ENCODE results near the gene BTBD9.

The BTBD9 gene

DNA sequence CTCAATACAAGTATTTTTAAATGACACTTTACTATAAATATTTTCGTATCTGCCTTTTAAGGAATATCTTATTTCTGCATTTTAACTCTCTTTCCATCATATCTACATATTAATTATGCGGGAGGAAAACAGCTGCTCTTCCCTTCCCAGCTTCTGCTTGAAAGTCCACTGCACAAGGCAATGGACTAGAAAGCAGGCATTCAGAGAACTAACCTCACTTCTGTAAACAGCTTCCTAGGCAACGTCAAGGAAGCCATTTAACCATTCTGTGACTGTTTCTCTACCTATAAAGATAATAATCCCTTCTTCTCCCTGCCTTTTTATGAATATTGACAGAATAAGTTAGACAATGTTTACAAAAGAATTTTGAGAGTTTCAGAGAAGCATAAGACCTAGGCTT lies 319.4 kb downstream of the BTBD9 start:
- no peak for DNase-seq (ENCODE audit: low spot score)
- Mint-ChIP-seq H3K4me1 (ENCODE audit: low read depth) (no peaks in the 10 kb centered on the region), H3K36me3 (ENCODE audit: low read depth) (no peaks in the 10 kb centered on the region), H3K27me3 (ENCODE audit: low read depth) (no peaks in the 10 kb centered on the region), H3K9me3 (no peaks in the 10 kb centered on the region), H3K27ac (no peak overlapping the region), H3K4me3 (no peak overlapping the region)

DNA sequence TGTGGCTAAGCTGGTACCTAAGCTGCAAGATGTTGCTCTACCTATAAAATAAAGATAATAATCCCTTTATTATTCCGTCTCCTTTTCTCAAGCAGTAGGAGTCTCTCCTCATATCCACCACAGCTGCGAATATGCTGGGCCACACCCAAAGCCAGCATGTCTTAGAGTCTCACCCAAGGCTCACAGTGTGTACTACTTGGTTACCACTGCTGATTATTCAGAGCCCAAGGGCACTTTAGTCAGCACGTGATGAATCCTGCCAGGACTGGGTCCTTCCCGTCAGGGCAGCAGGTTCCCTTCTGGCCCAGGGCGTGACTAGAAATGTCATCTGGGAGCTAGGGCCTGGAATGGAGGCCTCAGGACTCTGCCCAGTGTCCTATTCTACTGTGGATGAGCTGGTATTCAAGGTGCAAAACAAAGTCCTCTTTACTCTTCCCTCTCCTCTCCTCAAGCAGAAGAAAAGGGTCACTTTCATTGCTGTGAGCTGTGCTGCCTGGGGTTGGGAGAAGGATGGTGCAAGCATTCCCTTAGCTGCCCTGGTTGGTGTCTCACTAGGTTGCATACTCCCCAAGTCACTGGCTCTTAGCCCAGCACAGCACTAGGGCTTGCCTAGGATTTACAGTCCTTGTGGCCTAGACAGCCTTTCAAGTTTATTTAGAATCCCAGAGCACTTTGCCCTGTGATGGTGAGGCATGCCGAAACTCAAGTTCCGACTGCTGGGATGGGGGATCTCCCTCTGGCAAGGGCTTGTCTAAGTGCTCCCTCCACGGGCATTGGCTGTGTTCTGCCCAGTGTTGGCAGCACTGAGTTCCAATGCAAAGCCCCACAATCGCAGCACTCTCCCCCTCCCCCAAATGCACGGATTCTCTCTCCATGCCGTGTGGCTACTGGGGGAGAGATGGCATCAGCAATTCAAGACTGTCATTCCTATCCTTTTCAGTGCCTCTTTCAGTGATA lies 320.2 kb downstream of the BTBD9 start:
- no peak overlapping the region for H3K27ac Mint-ChIP-seq
- no peaks in the 10 kb centered on the region for H3K4me1 Mint-ChIP-seq (ENCODE audit: low read depth)
- H3K9me3 Mint-ChIP-seq = no peaks in the 10 kb centered on the region
- H3K4me3 Mint-ChIP-seq = no peak overlapping the region
- DNase-seq (ENCODE audit: low spot score) = no peak
- H3K36me3 Mint-ChIP-seq (ENCODE audit: low read depth) = no peaks in the 10 kb centered on the region
- H3K27me3 Mint-ChIP-seq (ENCODE audit: low read depth) = no peaks in the 10 kb centered on the region

GRCh38 chr6:38316099-38316868 lies 323.4 kb downstream of the BTBD9 start:
- H3K4me1 Mint-ChIP-seq (ENCODE audit: low read depth) = no peaks in the 10 kb centered on the region
- no peaks in the 10 kb centered on the region for H3K36me3 Mint-ChIP-seq (ENCODE audit: low read depth)
- DNase-seq (ENCODE audit: low spot score) = no peak
- no peaks in the 10 kb centered on the region for H3K9me3 Mint-ChIP-seq
- no peaks in the 10 kb centered on the region for H3K27me3 Mint-ChIP-seq (ENCODE audit: low read depth)
- no peak overlapping the region for H3K4me3 Mint-ChIP-seq
- H3K27ac Mint-ChIP-seq = no peak overlapping the region

- no peak overlapping the region for H3K27ac Mint-ChIP-seq
Measured at GRCh38 chr6:38311201-38311600, 328.5 kb downstream of the BTBD9 start.

GRCh38 chr6:38310061-38310460 lies 329.7 kb downstream of the BTBD9 start:
- H3K27ac Mint-ChIP-seq = no peak overlapping the region
- no peaks in the 10 kb centered on the region for H3K9me3 Mint-ChIP-seq
- H3K4me3 Mint-ChIP-seq = no peak overlapping the region
- no peaks in the 10 kb centered on the region for H3K27me3 Mint-ChIP-seq (ENCODE audit: low read depth)
- H3K36me3 Mint-ChIP-seq (ENCODE audit: low read depth) = no peaks in the 10 kb centered on the region
- H3K4me1 Mint-ChIP-seq (ENCODE audit: low read depth) = peaks cover 20% of the 10 kb centered on the region
- DNase-seq (ENCODE audit: low spot score) = no peak

More at GRCh38 chr6:38311201-38311600, 328.5 kb downstream of the BTBD9 start:
- no peak for DNase-seq (ENCODE audit: low spot score)
- Mint-ChIP-seq H3K4me3 (no peak overlapping the region), H3K27me3 (ENCODE audit: low read depth) (no peaks in the 10 kb centered on the region), H3K9me3 (no peaks in the 10 kb centered on the region), H3K4me1 (ENCODE audit: low read depth) (peaks cover 18% of the 10 kb centered on the region), H3K36me3 (ENCODE audit: low read depth) (no peaks in the 10 kb centered on the region)

DNA sequence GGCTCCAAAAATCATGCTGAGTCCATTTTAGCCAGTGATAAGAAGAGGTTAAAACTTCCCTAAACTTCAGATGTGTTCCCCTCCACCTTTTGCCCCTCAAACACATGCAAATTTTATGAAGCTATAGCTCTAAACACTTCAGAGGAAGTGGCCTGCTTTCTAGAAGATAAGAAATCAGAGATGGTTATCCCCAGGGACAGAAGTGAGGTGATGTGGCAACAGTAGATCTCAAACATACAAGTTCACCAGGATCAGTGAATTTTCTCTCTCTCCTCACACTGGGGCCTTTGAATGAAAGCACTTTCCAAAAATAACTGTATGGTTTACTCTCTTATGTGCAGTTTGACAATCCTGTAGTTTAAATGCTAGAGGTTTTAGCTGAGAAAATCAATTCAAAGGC lies 332.0 kb downstream of the BTBD9 start:
- Mint-ChIP-seq H3K27me3 (ENCODE audit: low read depth) (no peaks in the 10 kb centered on the region), H3K4me1 (ENCODE audit: low read depth) (peaks cover 20% of the 10 kb centered on the region), H3K9me3 (no peaks in the 10 kb centered on the region), H3K27ac (peak overlapping the region; percentile 5), H3K4me3 (peak overlapping the region; percentile 25), H3K36me3 (ENCODE audit: low read depth) (no peaks in the 10 kb centered on the region)
- no peak for DNase-seq (ENCODE audit: low spot score)

- no peak for DNase-seq (ENCODE audit: low spot score)
- H3K4me1 Mint-ChIP-seq (ENCODE audit: low read depth) = peaks cover 20% of the 10 kb centered on the region
- no peak overlapping the region for H3K4me3 Mint-ChIP-seq
- H3K27me3 Mint-ChIP-seq (ENCODE audit: low read depth) = no peaks in the 10 kb centered on the region
- H3K9me3 Mint-ChIP-seq = no peaks in the 10 kb centered on the region
- no peaks in the 10 kb centered on the region for H3K36me3 Mint-ChIP-seq (ENCODE audit: low read depth)
- no peak overlapping the region for H3K27ac Mint-ChIP-seq
Measured at GRCh38 chr6:38306931-38307330, 332.8 kb downstream of the BTBD9 start.

GRCh38 chr6:38305995-38306681 lies 333.6 kb downstream of the BTBD9 start:
- H3K27ac Mint-ChIP-seq = no peak overlapping the region
- no peak overlapping the region for H3K4me3 Mint-ChIP-seq

DNA sequence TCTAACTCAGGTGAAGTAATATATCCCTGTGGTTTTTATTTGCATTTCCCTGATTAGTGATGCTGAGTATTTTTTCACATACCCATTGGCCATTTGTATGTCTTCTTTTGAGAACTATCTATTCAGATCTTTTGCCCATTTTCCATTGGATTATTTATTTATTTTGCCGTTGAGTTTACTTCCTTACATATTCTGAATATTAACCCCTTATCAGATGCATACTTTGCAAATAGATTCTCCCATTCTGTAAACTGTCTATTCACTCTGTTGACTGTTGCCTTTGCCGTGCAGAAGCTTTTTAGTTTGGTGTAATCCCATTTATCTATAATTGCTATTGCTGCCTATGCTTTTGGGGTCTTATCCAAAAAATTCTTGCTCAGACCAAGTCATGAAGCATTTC lies 336.9 kb downstream of the BTBD9 start:
- Mint-ChIP-seq H3K9me3 (peaks cover 5% of the 10 kb centered on the region), H3K4me1 (ENCODE audit: low read depth) (peaks cover 16% of the 10 kb centered on the region), H3K27me3 (ENCODE audit: low read depth) (no peaks in the 10 kb centered on the region), H3K36me3 (ENCODE audit: low read depth) (no peaks in the 10 kb centered on the region), H3K27ac (no peak overlapping the region), H3K4me3 (no peak overlapping the region)
- DNase-seq (ENCODE audit: low spot score) = no peak

More at GRCh38 chr6:38305995-38306681, 333.6 kb downstream of the BTBD9 start:
- no peaks in the 10 kb centered on the region for H3K36me3 Mint-ChIP-seq (ENCODE audit: low read depth)
- H3K27me3 Mint-ChIP-seq (ENCODE audit: low read depth) = no peaks in the 10 kb centered on the region
- peaks cover 20% of the 10 kb centered on the region for H3K4me1 Mint-ChIP-seq (ENCODE audit: low read depth)
- no peak for DNase-seq (ENCODE audit: low spot score)
- H3K9me3 Mint-ChIP-seq = no peaks in the 10 kb centered on the region

GRCh38 chr6:38302081-38302480 lies 337.6 kb downstream of the BTBD9 start:
- no peak overlapping the region for H3K27ac Mint-ChIP-seq
- H3K27me3 Mint-ChIP-seq (ENCODE audit: low read depth) = no peaks in the 10 kb centered on the region
- no peak for DNase-seq (ENCODE audit: low spot score)
- H3K4me1 Mint-ChIP-seq (ENCODE audit: low read depth) = peaks cover 10% of the 10 kb centered on the region
- H3K4me3 Mint-ChIP-seq = no peak overlapping the region
- peaks cover 5% of the 10 kb centered on the region for H3K9me3 Mint-ChIP-seq
- no peaks in the 10 kb centered on the region for H3K36me3 Mint-ChIP-seq (ENCODE audit: low read depth)

DNA sequence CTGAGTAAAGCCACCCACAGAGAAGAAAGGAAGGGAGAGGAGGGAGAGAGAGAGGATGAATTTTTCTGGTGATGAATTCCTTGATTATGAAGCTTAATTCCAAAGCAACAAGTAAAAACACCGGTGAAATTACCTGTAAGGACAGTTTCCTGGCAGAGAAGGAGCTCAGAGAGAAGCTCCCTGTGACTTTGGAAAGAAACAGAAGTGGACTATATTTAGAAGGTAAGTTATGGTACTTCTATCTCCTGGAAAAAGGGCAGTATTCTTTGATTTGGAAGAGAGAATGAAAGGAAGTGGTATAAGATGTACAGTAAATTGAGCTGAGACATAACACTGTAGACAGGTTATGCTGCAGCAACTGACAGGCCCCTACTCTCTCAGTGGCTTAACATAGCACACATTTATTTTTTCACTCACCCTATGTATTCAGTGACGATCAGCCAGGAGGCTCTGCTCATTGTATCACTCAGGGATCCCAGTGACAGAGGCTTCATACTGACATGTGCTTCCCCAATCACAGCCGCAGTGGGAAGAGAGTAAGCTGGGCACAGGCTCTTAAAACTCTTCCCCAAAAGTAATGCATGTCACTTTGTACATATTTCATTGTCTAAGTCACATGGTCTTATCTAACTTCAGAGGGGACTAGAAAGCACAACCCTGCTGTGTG lies 349.5 kb downstream of the BTBD9 start:
- Mint-ChIP-seq H3K27ac (no peak overlapping the region), H3K36me3 (ENCODE audit: low read depth) (peaks cover 1% of the 10 kb centered on the region), H3K4me3 (no peak overlapping the region), H3K27me3 (ENCODE audit: low read depth) (no peaks in the 10 kb centered on the region), H3K4me1 (ENCODE audit: low read depth) (no peaks in the 10 kb centered on the region), H3K9me3 (peaks cover 15% of the 10 kb centered on the region)
- no peak for DNase-seq (ENCODE audit: low spot score)

- no peak for DNase-seq (ENCODE audit: low spot score)
- no peak overlapping the region for H3K27ac Mint-ChIP-seq
- H3K9me3 Mint-ChIP-seq = peaks cover 2% of the 10 kb centered on the region
- H3K4me1 Mint-ChIP-seq (ENCODE audit: low read depth) = peaks cover 11% of the 10 kb centered on the region
- H3K27me3 Mint-ChIP-seq (ENCODE audit: low read depth) = no peaks in the 10 kb centered on the region
- H3K4me3 Mint-ChIP-seq = no peak overlapping the region
- H3K36me3 Mint-ChIP-seq (ENCODE audit: low read depth) = peaks cover 1% of the 10 kb centered on the region
Measured at GRCh38 chr6:38287487-38287886, 352.2 kb downstream of the BTBD9 start.

GRCh38 chr6:38284802-38285394 lies 354.8 kb downstream of the BTBD9 start:
- Mint-ChIP-seq H3K27ac (no peak overlapping the region), H3K27me3 (ENCODE audit: low read depth) (no peaks in the 10 kb centered on the region), H3K4me3 (no peak overlapping the region), H3K4me1 (ENCODE audit: low read depth) (peaks cover 11% of the 10 kb centered on the region), H3K9me3 (no peaks in the 10 kb centered on the region), H3K36me3 (ENCODE audit: low read depth) (peaks cover 1% of the 10 kb centered on the region)
- no peak for DNase-seq (ENCODE audit: low spot score)
